Hematopoietic multipotent progenitor cell (in vitro differentiated cells): ENCODE data around the gene NBEA. TPM values are rescaled to one million over a fixed set of nuclear protein-coding genes. Genes with fewer than 3 reads are reported as not detected.

ENCODE experiments used
- DNase-seq, 3 donors: peaks; one replicate each; pipeline ENCODE4 v3.0.0-alpha.2; 2011 to 2015; ENCODE audit warnings: low read depth in 2 of 3, low spot score in 2 of 3
- total RNA-seq: library from RNA; depleted of rRNA; stranded (reverse); fragments of >200 nt; gene quantifications from one replicate; pipeline ENCODE4 v1.2.3, GENCODE V29; 2012

The NBEA gene
- total RNA-seq, 1 donor: 4.6 TPM

GRCh38 chr13:35256459-35257148 lies 314.5 kb downstream of the NBEA start:
- DNase-seq: no peak

- DNase-seq: no peak
These were observed 318.2 kb downstream of the NBEA start for GRCh38 chr13:35260316-35260715.

- no peak for DNase-seq
These were observed 324.3 kb downstream of the NBEA start for GRCh38 chr13:35266412-35266811.

GRCh38 chr13:35278917-35279316 lies 336.8 kb downstream of the NBEA start:
- DNase-seq: no peak

GRCh38 chr13:35279500-35279899 lies 337.4 kb downstream of the NBEA start:
- no peak for DNase-seq

GRCh38 chr13:35283856-35284255 lies 341.8 kb downstream of the NBEA start:
- no peak for DNase-seq

- DNase-seq: no peak
These were observed 343.6 kb downstream of the NBEA start for GRCh38 chr13:35285677-35286076.

- no peak for DNase-seq
These were observed 350.3 kb downstream of the NBEA start for GRCh38 chr13:35292329-35292728.

GRCh38 chr13:35293579-35294226 lies 351.6 kb downstream of the NBEA start:
- no peak for DNase-seq

- no peak for DNase-seq
These were observed 367.6 kb downstream of the NBEA start for GRCh38 chr13:35309706-35310105.

GRCh38 chr13:35332134-35332533 lies 390.1 kb downstream of the NBEA start:
- DNase-seq: no peak

- no peak for DNase-seq
These were observed 391.1 kb downstream of the NBEA start for GRCh38 chr13:35333157-35333556.

- no peak for DNase-seq
These were observed 400.4 kb downstream of the NBEA start for GRCh38 chr13:35342440-35342839.

- DNase-seq: no peak
These were observed 401.3 kb downstream of the NBEA start for GRCh38 chr13:35343417-35343816.

- no peak for DNase-seq
These were observed 403.9 kb downstream of the NBEA start for GRCh38 chr13:35345992-35346391.

- DNase-seq: no peak
These were observed 404.4 kb downstream of the NBEA start for GRCh38 chr13:35346494-35346893.

- no peak for DNase-seq
These were observed 405.7 kb downstream of the NBEA start for GRCh38 chr13:35347679-35348205.

- no peak for DNase-seq
These were observed 407.0 kb downstream of the NBEA start for GRCh38 chr13:35349052-35349451.

- DNase-seq: no peak
These were observed 407.7 kb downstream of the NBEA start for GRCh38 chr13:35349673-35350278.

- no peak for DNase-seq
These were observed 412.2 kb downstream of the NBEA start for GRCh38 chr13:35354285-35354684.

GRCh38 chr13:35354882-35355281 lies 412.8 kb downstream of the NBEA start:
- DNase-seq: no peak

GRCh38 chr13:35356572-35356971 lies 414.5 kb downstream of the NBEA start:
- DNase-seq: peak in 2 of 3 donors; percentile 3 to 42
